Measurements from ENCODE around the gene CACNA2D1.

- no peak for TF ChIP-seq POLR2A (IDR thresholded peaks at IDR 0.05; ENCODE audit: extremely low read depth, insufficient read length)
- TF ChIP-seq, protein P1, sequence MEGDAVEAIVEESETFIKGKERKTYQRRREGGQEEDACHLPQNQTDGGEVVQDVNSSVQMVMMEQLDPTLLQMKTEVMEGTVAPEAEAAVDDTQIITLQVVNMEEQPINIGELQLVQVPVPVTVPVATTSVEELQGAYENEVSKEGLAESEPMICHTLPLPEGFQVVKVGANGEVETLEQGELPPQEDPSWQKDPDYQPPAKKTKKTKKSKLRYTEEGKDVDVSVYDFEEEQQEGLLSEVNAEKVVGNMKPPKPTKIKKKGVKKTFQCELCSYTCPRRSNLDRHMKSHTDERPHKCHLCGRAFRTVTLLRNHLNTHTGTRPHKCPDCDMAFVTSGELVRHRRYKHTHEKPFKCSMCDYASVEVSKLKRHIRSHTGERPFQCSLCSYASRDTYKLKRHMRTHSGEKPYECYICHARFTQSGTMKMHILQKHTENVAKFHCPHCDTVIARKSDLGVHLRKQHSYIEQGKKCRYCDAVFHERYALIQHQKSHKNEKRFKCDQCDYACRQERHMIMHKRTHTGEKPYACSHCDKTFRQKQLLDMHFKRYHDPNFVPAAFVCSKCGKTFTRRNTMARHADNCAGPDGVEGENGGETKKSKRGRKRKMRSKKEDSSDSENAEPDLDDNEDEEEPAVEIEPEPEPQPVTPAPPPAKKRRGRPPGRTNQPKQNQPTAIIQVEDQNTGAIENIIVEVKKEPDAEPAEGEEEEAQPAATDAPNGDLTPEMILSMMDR (IDR thresholded peaks at IDR 0.05; ENCODE audit: low read depth, low read length) = no peak
These were observed 414.2 kb downstream of the CACNA2D1 start for GRCh38 chr7:82029236-82029913.
